HCT116 (cell line): Measurements from ENCODE around the gene NPDC1.

Experiments
- ATF3 ChIP-seq: IDR thresholded peaks from 2 replicates; pipeline ENCODE4 v1.6.1; 2012
- CEBPB ChIP-seq: IDR thresholded peaks from 2 replicates; pipeline ENCODE4 v1.6.1; 2012; ENCODE audit warnings: low read depth
- CTCF ChIP-seq, 3 experiments: fragments of 200-600 bp in 1 of 3; sonication (generic) in 1 of 3; IDR thresholded peaks in 2 of 3; conservative IDR thresholded peaks in 1 of 3; 2 replicates each; pipeline ENCODE4 v1.5.1; 2012 to 2017; ENCODE audit warnings: low read depth in 2 of 3, low read length in 2 of 3, antibody characterized with exemption in 1 of 3, borderline replicate concordance in 1 of 3, control low read depth in 1 of 3, mild to moderate bottlenecking in 1 of 3, mixed read lengths in 1 of 3, mixed run types in 1 of 3, moderate library complexity in 1 of 3; ENCODE audit not compliant: insufficient read depth in 1 of 3
- EZH2phosphoT487 ChIP-seq: fragments of 200-600 bp; IDR thresholded peaks from 2 replicates; pipeline ENCODE4 v1.6.1; 2018; ENCODE audit warnings: antibody characterized with exemption, borderline replicate concordance
- MAX ChIP-seq: IDR thresholded peaks from 2 replicates; pipeline ENCODE4 v1.6.1; 2012
- POLR2A ChIP-seq: IDR thresholded peaks from 2 replicates; pipeline ENCODE4 v1.7.0; 2011; ENCODE audit warnings: borderline replicate concordance; ENCODE audit not compliant: insufficient read depth, insufficient read length; ENCODE audit errors: extremely low read depth
- POLR2AphosphoS5 ChIP-seq: IDR thresholded peaks from 2 replicates; pipeline ENCODE4 v1.6.1; 2011; ENCODE audit warnings: mild to moderate bottlenecking, low read depth, low read length, moderate library complexity
- RAD21 ChIP-seq: IDR thresholded peaks from 2 replicates; pipeline ENCODE4 v1.6.1; 2012; ENCODE audit warnings: low read depth, mild to moderate bottlenecking
- REST ChIP-seq: IDR thresholded peaks from 2 replicates; pipeline ENCODE4 v1.6.1; 2012; ENCODE audit warnings: low read depth
- SP1 ChIP-seq: IDR thresholded peaks from 2 replicates; pipeline ENCODE4 v1.6.1; 2012; ENCODE audit warnings: low read depth
- SRF ChIP-seq: IDR thresholded peaks from 2 replicates; pipeline ENCODE4 v1.6.1; 2012; ENCODE audit warnings: low read depth
- YY1 ChIP-seq: IDR thresholded peaks from 2 replicates; pipeline ENCODE4 v1.6.1; 2011; ENCODE audit warnings: low read length, low read depth, moderate library complexity, mild to moderate bottlenecking; ENCODE audit not compliant: insufficient replicate concordance; ENCODE audit errors: extremely low read depth
- ZNF274 ChIP-seq: fragments of 200-500 bp; sonication (Bioruptor generic); IDR thresholded peaks from 2 replicates; pipeline ENCODE4 v1.6.1; 2014; ENCODE audit warnings: mild to moderate bottlenecking, low read depth, low read length, inconsistent platforms

- no peak for TF ChIP-seq POLR2A
- no peak for TF ChIP-seq CTCF (IDR thresholded peaks at IDR 0.05 in 2 of 3, conservative IDR thresholded peaks at IDR 0.05 in 1 of 3; ENCODE audit: borderline replicate concordance in 1 of 3, insufficient read depth in 1 of 3, low read depth in 2 of 3, low read length in 2 of 3)
- no peak for TF ChIP-seq CEBPB
- TF ChIP-seq SP1: no peak
- no peak for TF ChIP-seq RAD21
- TF ChIP-seq ATF3: no peak
- TF ChIP-seq MAX: no peak
- TF ChIP-seq ZNF274: no peak
- no peak for TF ChIP-seq POLR2AphosphoS5
- TF ChIP-seq REST: no peak
- TF ChIP-seq SRF: no peak
- TF ChIP-seq YY1: no peak
- TF ChIP-seq EZH2phosphoT487: no peak
Measured at GRCh38 chr9:137006116-137007003, 39.6 kb downstream of the NPDC1 start.
